OCI-M1 (cell line): ENCODE results near the gene ENG.
"Not testable (repeated sequence)": the region's sequence is repeated elsewhere in the genome, so short reads cannot be mapped to it uniquely, and the experiment has no call there.

Experiments
- DNase-seq: peaks from one replicate; lab custom pipeline; 2025; lab: John Stamatoyannopoulos, UW

Gene ENG

GRCh38 chr9:127844821-127845359, 9.6 kb downstream of the ENG start:
- no peak for DNase-seq

GRCh38 chr9:127841087-127841835, 13.2 kb downstream of the ENG start:
- DNase-seq, result no peak

DNA sequence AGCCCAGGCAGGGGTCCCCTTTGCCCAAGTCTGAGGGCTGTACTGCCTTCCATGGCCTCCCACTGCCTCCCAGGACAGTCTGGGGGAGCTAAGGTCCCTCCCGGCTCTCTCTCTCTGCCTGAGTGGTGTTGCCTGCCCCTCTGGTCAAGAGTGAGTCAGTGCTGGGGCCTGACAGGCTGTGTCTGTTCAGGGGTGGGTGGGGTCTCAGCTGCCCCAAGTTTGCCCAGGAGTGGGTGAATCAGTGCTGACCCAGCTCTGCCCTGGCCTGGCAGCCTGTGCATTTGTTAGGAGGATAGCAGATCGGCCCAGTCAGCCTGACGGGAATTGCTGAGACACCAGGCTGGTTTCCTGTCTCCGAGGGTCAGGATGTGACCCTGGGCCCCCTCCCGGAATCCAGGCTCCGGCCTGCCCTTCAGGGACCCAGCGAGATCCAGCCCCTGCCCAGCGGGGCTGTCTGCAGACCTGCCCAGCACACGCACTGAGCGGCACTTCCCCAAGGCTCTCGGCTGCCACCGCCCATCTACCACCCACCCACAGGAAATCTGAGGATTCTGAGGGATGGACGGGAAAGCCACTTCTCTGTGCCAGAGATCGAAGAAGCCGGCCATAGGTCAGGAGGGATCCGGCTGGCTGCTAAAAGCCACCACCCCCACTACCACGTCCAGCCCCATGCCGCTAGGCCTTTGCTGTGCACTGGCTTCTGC, 15.9 kb downstream of the ENG start:
- no peak for DNase-seq

- DNase-seq, result no peak
These were observed 17.1 kb downstream of the ENG start for GRCh38 chr9:127837346-127837745.

GRCh38 chr9:127836561-127836960, 17.9 kb downstream of the ENG start:
- DNase-seq, result not testable (repeated sequence)

DNA sequence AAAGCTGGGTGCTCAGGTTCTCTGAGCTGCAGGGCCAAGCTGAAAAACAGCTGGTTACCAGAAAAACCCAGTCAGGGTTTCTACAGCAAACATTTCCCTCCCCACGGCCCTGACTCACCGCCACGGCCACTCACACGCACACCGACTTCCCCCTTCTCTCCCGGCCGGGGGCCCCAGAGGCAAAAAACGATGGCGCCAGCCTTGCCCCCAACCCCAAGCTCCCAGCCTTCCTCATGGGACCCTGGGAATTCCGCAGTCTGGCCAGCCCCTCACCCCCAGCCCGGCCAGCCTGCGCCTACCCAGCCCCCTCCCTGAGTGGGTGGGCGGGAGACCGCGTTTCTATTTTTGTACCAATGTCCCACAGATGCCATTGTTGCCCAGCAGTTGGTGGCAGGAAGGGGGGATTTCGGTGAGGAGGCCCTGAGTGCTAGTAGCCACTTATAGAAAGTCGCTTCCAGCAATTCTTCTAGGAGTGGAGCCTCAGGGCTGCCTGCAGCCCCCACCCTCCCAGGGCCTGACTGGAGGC, 18.4 kb downstream of the ENG start:
- DNase-seq, result no peak

GRCh38 chr9:127833555-127833954, 20.9 kb downstream of the ENG start:
- DNase-seq, result peak; percentile 17

GRCh38 chr9:127832248-127832647, 22.2 kb downstream of the ENG start:
- DNase-seq, result no peak

- no peak for DNase-seq
These were observed 25.1 kb downstream of the ENG start for GRCh38 chr9:127829205-127829906.

DNA sequence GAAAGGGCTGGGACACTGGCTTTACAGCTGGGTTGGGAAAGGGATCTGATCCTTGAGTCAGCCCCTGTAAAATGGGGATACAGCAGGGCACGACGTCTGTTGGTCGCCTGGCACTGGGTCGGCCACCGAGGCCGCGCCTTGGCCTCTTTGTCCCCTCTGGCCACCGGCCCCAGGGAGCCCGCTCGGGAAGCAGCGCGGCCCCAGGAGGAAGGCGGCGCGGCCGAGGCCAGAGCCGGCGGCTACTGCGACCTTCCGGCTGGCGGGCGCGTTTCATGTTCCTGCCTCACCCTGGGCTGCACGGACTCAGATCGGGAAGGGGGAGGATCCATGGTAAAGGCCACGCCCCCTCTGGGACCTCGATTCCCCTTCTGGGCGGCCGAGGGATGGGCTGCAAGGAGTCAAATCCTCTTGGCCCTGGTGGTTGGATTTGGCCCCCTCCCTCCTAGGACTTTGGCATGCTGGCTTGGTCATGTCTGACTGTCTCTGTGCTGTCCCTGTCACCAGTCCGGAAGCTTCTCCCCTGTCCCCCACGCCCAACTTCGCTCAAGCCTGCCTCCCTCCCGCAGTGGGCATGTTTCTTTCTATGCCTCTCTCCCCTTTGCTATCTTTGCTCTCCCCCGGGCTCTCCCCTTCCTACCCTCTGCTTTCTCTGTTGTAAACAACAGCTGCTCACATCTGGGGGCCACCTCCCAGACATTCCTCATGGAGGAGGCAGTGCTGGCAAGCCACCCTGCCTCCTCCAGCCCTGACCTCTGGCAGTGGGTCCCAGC, 26.0 kb downstream of the ENG start:
- DNase-seq, result no peak

- no peak for DNase-seq
These were observed 28.1 kb downstream of the ENG start for GRCh38 chr9:127826253-127826913.

DNA sequence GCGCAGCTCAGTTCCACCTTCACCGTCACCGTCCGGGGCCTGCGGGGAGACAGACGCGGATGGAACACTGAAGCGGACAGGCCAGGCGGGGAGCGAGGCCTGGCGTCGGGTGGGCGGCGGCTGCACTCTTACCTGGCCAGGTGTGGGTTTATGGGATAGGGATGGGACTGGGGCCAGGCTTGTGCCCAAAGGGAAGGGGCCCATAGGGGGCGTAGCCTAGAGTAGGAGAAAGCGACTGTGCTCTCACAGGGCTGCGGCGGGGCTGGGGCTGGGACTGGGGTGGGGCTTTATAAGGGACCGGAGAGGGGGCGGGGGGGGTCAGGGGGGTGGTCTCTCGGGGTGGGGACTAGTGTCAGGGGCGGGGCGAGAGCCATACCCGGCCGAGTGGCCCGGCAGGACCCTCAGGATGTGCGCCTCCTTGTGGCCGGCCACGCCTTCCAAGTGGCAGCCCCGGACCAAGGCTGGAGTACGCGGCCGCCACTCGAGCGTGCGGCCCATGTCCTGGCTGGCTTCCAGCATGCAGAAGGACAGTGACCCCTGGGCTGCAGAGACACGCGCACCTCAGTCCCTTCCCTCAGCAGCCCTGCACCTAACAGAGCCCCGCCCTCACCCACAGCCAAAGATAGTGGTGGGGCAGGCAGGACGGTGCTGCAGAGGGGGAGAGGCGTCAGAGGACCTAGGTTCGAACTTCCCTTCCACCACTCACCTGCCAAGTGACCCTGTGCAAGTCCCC, 29.0 kb downstream of the ENG start:
- DNase-seq, result peak; percentile 17

- DNase-seq, result no peak
These were observed 32.4 kb downstream of the ENG start for GRCh38 chr9:127822108-127822507.

DNA sequence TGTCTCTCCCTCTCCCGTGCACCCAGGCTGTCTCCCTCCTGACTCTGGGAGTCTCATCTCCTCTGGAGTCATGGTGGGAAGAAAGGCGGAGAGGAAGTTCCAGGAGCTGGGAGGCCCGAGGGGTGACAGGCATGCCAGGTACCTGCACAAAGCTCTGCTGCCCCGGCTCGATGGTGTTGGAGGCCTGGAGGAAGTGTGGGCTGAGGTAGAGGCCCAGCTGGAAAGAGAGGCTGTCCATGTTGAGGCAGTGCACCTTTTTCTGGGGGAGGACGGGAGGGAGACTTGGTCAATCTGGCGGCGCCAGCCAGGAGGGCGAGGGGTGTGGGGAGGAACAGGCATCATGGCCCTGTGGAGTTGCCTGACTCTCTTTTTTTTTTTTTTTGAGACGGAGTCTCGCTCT, 35.9 kb downstream of the ENG start:
- DNase-seq, result no peak

DNA sequence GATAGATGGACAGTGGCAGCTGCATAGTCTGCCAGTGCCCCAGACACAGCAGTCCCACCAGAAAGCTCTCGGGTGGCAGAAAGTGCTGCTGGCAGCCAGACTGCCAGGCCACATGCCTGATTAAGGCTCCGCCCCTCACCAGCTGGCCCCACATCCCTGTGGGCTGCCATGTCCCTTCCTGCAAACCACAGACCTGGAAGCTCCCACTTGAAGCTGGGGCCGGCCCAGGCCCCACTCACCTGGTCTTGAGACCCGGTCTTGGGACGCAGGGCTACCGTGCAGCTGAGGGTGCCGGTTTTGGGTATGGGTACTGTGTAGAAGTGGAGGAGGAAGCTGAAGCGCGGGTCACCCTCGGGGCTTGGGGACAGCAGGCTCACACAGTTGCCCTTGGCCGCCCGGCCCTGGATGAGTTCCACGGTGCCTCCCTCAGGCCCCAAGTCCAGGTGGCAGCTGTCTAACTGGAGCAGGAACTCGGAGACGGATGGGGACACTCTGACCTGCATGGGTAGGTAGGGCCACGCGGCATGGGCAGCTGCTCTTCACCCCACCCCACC, 36.5 kb downstream of the ENG start:
- DNase-seq, result no peak

DNA sequence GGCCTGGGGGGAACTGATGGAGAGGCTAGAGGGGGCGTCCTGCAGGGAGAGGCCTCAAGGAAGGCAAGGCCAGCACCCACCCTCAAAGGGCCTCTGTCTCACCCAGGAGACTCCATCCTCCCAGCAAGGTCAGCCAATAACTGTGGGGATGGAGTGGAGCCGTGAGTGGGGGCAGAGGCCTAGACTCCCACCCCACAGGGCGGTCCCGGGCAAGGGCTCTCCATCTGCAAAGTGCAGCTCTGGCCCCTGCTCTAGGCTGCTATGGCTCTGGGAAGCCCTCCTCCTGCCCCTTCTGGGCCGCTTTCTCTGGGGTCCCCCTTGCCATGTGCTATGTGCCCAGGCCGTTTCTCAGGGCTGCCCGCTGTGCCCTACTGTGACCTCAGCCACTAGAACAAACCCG, 37.7 kb downstream of the ENG start:
- DNase-seq, result no peak

DNA sequence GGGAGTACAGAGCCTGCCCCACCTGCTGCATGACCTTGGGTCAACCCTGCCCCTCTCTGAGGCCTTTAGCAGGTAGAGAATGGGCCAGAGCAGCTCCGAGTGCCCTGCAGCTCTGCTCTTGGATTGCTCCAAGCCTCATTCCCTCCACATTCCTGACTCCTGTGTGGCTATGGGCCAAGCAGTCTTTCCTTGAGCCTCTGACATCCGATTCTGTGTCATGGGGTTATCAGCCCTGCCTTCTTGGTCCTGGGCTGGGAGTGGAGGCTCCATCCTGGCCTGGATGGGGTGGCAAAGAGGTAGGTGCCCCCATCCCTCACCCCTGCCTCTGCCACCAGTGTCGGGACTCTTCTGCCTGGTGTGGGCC, 38.1 kb downstream of the ENG start:
- DNase-seq, result no peak

DNA sequence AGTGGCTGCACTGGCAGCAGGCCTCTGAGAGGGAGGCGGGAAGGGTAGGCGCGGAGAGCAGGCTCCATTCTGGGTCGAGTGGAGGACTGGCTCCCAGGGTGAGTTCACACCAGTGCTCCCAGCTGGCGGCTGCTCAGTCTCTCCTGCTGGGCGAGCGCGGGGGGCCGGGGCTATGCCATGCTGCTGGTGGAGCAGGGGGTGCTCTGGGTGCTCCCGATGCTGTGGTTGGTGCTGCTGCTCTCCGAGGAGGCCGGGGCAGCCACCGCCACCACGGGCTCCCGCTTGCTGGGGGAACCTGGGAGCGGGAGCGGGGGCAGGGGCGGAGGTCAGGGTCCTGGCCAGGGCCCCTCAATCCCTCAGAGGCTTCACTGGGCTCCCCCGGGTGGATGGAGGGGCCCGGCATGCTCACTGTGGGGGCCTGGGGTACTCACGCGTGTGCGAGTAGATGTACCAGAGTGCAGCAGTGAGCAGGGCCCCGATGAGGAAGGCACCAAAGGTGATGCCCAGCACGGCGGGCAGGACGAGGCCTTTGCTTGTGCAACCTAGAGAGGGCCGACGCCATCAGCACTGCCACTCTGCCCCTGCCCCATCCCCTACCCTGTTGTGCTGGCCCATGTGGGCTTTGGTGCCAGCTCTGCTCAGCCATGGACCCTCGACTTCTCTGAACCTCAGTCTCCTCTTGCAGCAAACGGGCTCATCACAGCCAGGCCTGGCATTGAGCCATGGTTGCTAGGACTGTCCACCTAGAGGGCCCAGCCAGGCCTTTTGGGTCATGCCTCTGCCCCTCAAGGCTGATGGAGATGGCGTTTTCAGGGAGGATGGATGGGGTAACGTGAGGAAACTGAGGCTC, 38.7 kb downstream of the ENG start:
- no peak for DNase-seq
